ENCODE results near the gene CDK19.

GRCh38 chr6:110614106-110614505, 201.2 kb downstream of the CDK19 start:
- TF ChIP-seq CTCF (IDR thresholded peaks at IDR 0.05; ENCODE audit: low read length) (no peak), EZH2 (IDR thresholded peaks at IDR 0.05; ENCODE audit: borderline replicate concordance, low read length) (no peak)

Data from OCI-LY1 (cell line).